NCI-H345 treated with DMSO at 0.1 percent for 48 hours (cell line): ENCODE data around the gene SYNGAP1.
"Not testable (repeated sequence)": the region's sequence is repeated elsewhere in the genome, so short reads cannot be mapped to it uniquely, and the experiment has no call there.

Experiments
- DNase-seq: peaks from one replicate; lab custom pipeline; 2025; ENCODE audit not compliant: unreplicated experiment; lab: John Stamatoyannopoulos, UW

SYNGAP1 gene

GRCh38 chr6:33466075-33466735 lies 46.3 kb downstream of the SYNGAP1 start:
- DNase-seq = no peak

GRCh38 chr6:33467091-33467490 lies 47.2 kb downstream of the SYNGAP1 start:
- DNase-seq = no peak

- no peak for DNase-seq
Observed at GRCh38 chr6:33469661-33470060, 49.8 kb downstream of the SYNGAP1 start.

- no peak for DNase-seq
Observed at GRCh38 chr6:33477864-33478263, 58.0 kb downstream of the SYNGAP1 start.

- no peak for DNase-seq
Observed at GRCh38 chr6:33481192-33481591, 61.3 kb downstream of the SYNGAP1 start.

- DNase-seq = not testable (repeated sequence)
Observed at GRCh38 chr6:33482620-33483019, 62.8 kb downstream of the SYNGAP1 start.

- DNase-seq = no peak
Observed at GRCh38 chr6:33483678-33484077, 63.8 kb downstream of the SYNGAP1 start.

GRCh38 chr6:33484673-33485262 lies 64.9 kb downstream of the SYNGAP1 start:
- DNase-seq = not testable (repeated sequence)

- not testable (repeated sequence) for DNase-seq
Observed at GRCh38 chr6:33485680-33486079, 65.8 kb downstream of the SYNGAP1 start.

GRCh38 chr6:33488339-33488738 lies 68.5 kb downstream of the SYNGAP1 start:
- DNase-seq = no peak

- DNase-seq = no peak
Observed at GRCh38 chr6:33490198-33490597, 70.3 kb downstream of the SYNGAP1 start.

- DNase-seq = no peak
Observed at GRCh38 chr6:33490621-33491020, 70.8 kb downstream of the SYNGAP1 start.

- DNase-seq = no peak
Observed at GRCh38 chr6:33492093-33492492, 72.2 kb downstream of the SYNGAP1 start.

GRCh38 chr6:33497157-33497556 lies 77.3 kb downstream of the SYNGAP1 start:
- DNase-seq = no peak

- no peak for DNase-seq
Observed at GRCh38 chr6:33502486-33502885, 82.6 kb downstream of the SYNGAP1 start.

GRCh38 chr6:33504486-33504885 lies 84.6 kb downstream of the SYNGAP1 start:
- DNase-seq = no peak
